ENCODE data around the gene TEN1.
"Not testable (repeated sequence)": the region's sequence is repeated elsewhere in the genome, so short reads cannot be mapped to it uniquely, and the experiment has no call there.

TEN1 gene

DNA sequence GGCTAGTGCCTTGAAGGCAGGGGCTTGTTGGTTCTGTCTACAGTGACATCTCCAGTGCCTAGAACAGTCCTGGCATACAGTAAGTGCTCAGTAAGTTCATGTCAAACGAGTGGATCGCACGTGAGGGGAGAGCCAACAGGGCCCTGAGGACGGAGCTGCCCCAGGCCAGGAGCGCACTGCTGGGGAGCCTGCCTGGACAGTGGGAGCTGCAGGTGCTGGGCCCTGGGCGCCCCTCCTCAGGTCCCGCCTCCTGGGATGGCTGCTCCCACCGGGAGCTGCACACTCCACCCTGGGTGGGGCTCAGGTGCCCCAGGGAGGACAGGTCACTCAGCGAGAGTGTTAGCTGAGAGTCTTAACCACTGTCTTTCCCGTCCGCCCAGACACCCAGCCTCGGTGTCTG is 46.3 kb downstream of the TEN1 start:
- no peak for DNase-seq (ENCODE audit: low read depth in 2 of 2)

DNA sequence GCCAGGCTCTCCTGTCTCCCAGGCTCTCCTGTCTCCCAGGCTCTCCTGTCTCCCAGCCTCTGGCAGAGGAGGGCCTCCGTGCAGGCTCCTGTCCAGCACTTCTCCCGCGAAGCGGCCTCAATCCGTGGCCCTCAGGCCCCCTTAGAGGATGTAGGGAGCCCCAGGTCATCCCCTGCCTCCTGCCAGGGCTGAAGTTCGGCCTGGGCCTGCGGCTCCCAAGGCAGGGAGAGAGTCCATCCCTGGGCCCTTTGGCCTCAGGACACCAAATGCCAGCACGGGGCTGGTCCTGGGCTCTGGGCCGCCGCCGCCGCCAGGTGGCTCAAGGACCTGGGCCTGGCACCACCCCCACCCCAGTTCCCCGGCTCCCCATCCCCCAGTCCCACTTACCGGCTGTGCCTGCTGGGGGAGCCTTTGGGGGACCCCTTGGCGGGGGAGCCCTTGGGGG is 47.7 kb downstream of the TEN1 start:
- DNase-seq (ENCODE audit: low read depth in 2 of 2): no peak

DNA sequence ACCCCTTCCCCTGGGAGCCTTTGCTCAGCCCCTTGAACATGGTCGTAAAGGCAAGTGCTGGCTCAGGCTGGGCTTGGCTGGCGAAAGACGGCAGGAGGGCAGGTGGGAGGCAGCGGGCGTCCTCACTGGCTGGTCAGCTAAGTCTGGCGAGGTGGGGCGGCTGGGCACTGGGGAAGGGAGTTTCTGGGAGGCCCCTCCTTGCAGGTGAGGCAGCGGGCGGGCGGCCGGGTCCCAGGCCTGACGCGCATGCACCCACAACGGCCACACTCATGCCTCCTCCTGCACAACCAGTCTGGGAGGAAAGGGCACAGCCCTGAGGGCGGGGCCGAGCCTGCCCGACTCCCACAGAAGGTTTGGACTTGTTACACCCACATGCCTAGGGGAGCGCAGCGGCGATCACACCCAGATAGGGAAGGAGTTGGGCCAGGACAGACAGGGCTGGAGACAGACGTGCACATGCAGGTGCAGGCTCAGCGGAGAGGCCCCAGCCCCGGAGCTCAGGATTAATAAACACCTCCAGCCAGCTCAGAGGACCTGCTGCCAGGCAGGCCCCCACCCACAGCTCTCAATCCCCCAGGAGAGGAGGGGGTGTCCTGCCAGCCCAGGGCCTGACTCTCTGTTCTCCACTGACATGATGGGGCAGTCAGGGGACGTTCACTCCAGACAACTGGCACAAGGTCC is 48.3 kb downstream of the TEN1 start, which contains the start of gene EVPL:
EVPL (minus strand) TSS at position 148 of the 681 bp plus-strand sequence; CDS start at position 40, 108 bp downstream.
- DNase-seq (ENCODE audit: low read depth in 2 of 2): no peak

DNA sequence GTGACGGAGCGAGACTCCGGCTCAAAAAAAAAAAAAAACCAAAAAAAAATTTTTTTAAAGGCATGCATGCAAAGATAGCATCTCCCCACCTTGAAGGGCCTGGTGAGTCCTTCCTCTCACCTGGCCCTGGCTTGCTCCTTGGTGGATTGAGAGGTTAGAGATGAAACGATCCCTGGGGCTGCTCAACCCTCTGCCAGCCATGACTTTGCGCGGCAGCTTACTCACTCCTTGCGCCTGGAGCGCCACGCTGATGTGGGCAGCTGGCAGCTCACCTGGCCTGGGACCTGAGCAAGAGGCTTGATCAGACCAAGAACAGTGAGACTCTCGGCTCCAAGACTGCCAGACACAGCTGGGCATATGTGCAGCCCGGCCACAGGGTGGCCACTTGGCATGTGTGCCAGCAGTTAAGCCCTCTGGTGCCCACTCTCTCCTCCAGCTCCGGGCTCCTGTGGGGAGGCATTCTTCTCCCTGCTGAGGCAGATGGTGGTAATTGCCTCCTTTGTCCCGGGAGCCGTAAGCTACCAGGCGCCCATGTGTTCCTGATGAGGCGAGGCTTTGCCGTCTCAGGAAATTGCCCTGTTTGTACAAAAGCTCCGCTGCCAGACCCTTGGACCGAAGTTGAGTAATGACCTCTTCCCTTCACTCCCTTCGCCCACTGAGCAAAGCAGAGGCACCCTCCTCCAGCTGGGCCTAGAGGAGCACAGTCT is 53.2 kb downstream of the TEN1 start:
- DNase-seq (ENCODE audit: low read depth in 2 of 2): no peak

DNA sequence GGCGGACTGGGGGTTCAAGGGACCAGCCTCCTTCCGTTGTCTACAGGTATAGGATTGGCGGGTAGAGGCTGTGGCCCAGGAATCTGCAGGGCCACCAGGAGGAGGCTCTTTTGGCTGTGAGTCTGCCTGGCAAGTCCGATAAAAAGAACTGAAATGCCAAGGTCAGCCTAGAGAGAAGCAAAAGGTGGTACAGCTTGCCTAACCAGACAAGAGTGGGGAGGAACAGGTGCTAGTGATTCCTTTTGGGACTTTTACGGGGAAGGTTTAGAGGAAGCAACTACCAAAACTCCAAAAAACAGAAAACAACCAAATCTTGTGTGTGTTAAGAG is 53.7 kb downstream of the TEN1 start:
- DNase-seq (ENCODE audit: low read depth in 2 of 2): no peak

DNA sequence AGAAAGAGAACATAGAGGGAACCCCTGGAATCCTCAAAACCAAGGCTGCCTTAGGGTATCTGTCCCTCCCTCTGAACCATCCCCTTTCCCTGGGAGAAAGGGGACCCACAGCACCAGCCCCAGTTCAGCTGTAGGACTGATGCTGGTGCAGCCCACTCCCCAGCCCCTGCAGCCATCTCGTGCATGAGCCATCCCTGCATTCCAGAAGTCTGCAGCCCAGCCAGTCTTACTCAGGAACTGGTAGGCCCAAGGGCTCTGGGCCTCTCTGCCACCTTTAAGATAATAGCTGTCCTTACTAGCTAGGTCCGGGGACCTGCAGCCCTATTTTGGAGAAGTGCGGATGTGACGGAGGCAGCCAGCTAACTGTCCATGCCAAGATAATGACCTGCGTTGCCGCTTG is 54.1 kb downstream of the TEN1 start:
- DNase-seq (ENCODE audit: low read depth in 2 of 2): no peak

DNA sequence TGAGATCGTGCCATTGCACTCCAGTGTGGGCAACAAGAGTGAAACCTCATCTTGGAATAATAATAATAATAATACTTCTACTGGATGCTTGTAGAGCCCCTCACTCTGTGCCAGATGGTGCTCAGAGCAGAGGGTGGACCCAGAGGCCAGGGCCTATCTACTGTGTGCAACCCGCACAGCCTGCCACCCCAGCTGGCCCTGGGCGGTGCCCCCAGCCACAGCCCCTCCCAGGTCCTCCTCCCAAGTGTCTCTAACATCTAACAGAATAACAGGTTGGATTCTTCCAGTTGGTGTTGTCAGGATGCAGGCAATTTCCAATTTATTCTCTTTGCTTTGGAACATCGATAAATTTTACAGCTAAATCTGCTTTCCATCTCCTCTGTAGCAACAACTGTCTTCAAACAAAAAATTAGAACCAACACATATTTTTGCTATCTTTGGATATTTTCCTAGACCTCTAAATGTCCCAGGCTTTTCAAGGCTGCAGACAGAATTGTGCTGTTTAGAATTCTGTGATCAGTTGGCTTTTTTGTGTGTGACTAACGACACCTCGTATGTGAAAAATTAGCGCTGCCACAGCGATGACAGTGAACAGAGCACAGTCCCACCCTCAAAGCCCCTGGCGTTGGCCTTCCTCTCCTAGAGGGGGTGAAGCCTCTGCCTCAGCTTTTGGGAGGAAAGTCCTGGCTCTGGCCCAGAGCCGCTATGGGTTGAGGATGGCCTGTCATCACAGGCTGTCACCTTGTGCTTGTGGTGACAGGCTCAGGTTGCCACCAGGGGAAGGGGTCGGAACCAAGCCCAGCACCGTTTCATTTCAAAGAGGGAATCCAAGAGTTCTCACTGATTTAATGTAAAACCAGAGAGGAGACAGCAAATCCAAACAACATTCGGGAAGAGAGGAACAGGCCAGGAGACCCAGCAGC is 55.6 kb downstream of the TEN1 start:
- DNase-seq (ENCODE audit: low read depth in 2 of 2): no peak

DNA sequence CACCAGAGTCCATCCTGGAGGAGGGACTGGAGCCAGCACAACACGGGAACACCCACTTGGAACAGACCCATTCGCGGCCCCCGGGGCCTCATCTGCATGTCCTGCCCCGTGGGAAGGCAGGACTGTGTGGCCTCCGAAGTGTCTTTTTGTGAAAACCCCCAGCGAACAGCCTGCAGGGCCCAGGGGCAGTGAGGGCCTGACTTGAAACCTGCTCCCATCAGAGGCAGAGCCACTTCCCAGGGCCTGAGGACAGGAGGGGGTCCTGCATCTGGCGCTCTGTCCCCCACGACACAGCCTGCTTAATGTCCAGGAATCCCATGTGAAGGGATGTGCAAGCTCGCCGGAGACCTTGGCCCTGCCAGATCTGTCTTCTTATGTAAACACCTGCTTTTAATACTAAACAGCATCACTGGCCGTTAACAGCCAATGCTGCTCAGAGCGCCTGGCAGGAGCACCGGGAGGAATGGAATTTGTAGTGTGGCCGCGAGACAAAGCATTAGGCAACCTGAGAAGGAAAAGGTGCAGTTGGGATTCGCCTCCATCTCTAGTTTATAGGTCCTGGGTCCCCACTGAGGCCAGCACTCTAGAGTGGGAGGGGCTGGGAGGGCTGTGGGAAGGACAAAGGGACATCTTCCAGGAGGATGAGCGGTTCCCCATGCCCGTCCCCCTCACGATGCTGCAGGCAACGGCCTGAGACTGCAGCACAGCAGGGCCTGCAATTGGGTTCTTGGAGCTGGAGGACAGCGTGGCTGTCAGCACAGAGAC is 57.6 kb downstream of the TEN1 start:
- no peak for DNase-seq (ENCODE audit: low read depth in 2 of 2)

DNA sequence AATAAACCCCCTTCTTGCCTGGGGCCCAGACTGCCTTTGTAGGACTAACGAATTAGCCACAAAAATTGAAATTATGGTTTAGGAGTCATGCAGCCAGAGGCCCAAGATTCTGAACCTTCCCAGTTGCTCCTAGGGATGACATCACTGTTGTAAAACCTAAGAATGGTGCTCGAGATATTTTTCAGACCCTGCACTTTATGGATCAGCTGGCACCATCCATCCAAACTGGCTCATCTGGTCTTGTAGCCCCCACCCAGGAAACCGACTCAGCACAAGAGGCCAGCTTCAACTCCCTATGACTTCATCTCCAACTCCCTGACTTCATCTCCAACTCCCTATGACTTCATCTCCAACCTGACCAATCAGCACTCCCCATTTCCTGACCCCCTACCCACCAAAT is 59.0 kb downstream of the TEN1 start:
- DNase-seq (ENCODE audit: low read depth in 2 of 2): no peak

DNA sequence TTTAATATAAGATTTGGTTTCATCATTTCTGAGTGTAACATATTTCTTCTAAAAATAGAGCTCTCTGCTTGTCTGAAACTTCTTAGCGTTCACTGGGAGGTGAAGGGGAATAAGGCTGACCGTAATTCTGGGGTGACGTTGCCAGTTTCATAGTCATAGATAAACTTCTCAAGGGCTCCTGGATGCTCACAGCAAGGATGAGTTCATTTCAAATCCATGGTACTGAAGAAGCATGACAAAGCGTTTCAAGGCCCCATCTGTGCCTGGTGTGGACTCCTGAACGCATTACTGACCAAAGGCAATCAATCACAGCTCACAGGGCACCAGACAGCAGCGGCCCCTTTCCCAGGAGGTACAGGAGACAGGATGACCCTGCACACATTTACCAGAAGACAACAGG is 60.1 kb downstream of the TEN1 start:
- DNase-seq (ENCODE audit: low read depth in 2 of 2): no peak

DNA sequence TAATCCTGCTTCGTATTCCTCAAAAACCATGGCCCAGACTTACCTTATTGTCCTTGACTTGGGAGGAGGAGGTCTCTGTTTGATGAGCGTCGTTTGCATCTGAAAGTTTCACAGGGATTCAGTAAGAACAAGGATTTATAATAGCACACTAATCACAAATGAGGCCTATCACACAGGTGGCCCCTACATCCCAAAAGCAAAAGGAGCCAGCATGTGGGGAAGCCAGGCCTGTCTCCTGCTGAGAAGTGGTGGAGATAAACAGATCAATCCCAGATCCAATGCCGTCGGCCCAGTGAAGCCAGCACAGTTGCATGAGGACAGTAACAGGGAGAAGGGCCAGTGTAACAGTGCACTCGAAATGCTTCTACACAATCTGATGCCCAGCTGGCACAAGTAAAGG is 61.3 kb downstream of the TEN1 start:
- no peak for DNase-seq (ENCODE audit: low read depth in 2 of 2)

DNA sequence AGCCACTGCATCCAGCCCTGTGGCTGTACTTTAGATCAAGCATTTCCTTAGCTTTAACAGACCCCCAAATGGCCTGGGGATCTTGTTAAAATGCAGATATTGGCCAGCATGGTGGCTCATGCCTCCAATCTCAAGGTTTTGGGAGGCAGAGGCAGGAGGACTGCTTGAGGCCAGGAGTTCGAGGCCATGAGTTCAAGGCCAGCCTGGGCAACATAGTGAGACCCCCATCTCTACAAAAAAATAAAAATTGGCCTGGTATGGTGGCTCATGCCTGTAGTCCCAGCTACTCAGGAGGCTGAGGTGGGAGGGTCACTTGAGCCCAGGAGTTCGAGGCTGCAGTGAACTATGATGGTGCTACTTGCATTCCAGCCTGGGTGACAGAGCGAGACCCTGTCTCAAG is 63.8 kb downstream of the TEN1 start:
- not testable (repeated sequence) for DNase-seq (ENCODE audit: low read depth in 2 of 2)

DNA sequence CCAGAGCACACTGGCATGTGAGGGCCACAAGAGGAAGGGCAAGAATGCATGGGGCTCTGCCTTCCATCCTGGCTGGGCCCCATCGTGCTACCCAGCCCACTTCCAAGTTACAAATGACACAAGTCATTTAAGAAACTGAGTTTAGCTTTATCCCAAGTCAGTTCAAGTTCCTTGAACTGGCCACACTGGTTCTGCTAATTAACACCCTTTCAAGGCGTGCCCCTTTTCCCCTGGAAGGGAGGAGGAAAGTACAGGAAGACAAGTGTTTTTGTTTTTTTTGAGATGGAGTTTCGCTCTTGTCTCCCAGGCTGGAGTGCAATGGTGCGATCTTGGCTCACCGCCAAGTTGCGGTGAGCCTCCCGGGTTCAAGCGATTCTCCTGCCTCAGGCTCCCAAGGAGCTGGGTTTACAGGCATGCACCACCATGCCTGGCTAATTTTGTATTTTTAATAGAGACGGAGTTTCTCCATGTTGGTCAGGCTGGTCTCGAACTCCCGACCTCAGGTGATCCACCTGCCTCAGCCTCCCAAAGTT is 65.5 kb downstream of the TEN1 start:
- not testable (repeated sequence) for DNase-seq (ENCODE audit: low read depth in 2 of 2)

DNA sequence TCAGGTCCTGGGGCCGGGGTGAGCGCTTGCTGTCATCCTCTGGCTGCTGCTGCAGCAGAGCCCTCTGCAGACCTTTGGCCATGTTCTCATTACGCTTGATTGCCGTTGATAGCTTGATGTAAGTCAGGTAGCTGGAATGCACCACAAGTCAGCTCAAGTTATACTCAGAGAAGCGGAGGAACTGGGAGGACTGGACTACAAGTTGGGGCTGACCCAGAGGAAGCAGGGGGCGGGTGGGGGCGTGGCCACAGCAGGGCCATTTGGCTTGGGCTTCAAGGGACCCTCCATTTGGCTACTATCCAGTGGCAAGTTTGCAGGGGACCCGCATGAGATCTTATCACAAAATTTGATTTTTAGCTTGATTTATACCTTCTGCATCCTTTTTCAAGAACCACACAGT is 67.0 kb downstream of the TEN1 start:
- no peak for DNase-seq (ENCODE audit: low read depth in 2 of 2)

DNA sequence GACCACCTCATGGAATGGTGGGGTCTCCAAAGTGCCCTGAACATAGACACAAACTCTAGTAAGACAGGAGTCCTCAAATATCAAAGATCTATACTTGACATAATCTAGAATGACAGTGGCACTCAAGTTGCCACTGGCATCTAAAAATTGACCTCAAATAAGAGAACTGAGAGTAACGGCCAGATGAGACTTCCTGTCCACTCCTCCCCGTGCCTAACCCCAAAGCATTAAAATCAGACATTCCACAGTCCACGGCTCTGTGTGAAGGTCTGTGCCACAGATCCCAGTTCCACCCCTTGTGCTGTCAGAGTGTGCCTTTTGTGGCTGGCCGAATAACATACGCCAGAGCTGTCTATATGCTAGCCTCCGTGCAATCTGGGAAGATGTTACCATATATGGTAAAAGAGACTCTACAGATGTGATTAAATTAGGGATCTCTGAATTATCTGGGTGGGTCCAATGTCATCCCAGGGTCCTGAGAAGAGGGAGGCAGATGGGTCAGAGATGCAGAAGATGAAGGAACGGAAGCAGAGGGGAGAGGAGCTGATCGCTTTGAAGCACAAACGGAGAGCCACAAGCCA is 69.1 kb downstream of the TEN1 start:
- DNase-seq (ENCODE audit: low read depth in 2 of 2): no peak

DNA sequence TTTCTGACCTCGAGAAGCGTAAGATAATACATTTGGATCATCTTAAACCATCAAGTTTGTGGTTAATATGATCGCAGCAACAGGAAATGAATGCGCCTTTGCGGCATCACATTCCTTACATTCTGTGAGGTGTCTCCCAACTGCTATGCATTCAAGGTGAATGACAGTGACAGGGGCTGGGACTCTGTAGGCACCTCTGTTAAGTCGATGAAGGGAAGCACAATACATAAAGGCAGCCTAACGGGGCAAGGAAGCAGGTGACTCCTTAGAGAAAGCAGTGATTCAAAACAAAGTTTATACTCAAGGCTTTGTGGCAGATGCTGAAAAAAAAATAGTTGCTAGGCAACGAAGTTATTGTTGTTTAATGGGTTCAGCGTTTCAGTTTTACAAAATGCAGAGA is 69.7 kb downstream of the TEN1 start:
- DNase-seq (ENCODE audit: low read depth in 2 of 2): no peak

DNA sequence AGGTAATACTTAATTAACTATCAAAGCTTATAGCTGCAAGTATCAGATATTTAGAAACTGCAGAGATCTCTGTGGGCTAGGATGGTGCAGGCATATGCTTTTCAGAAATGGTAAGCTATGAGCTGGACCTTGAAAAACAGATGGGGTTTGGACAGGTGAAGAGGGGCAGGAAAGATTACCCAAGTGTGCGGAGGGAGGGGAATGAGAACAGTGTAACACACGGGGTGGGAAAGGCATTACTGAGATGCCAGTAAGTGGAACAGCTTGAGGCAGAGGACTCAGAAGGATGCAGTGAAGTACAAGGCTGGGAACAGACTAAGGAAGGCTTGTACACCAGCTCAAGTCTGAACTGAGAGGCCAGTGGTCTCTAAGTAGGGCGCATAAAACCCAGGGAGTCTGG is 70.2 kb downstream of the TEN1 start:
- no peak for DNase-seq (ENCODE audit: low read depth in 2 of 2)

DNA sequence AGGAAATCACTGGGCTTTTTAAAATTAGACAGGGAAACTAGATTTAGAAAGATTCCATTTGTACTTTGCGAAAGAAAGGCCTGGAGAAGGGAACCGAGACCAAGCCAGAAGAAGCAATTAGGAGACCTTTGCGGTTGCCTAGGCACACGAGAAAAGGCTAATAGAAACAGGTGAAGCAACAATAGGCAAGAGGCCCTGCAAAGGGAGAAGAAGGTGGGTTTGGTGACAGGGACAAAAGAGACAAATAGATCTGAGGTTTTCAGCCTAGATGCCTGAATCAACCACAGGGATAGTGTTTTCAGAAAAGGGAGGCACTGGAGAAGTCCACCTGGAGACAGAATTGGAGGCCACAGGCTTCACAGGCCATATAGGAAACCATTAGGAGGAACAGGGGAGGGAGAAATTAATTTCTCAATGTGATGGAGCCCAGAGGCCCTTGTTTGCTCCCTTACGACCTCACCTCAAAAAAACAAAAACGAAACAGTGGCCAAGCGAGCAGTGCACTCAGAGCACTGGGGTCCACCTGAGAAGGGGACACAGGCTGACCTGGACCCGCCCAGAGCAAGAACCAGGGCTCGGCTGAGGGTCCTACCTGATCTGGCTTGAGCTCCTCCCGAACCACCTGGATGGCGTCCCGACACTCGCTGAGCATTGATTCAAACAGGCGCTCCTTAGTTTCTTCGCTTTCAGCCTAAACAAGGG is 70.9 kb downstream of the TEN1 start:
- DNase-seq (ENCODE audit: low read depth in 2 of 2): no peak
